GM12878 (cell line): ENCODE data around the gene LMNTD2. TPM values are rescaled to one million over a fixed set of nuclear protein-coding genes. Genes with fewer than 3 reads are reported as not detected.

Source experiments
- ATAC-seq: fragments of 200-7000 bp; cut with Tn5 transposase; 3 replicates; pipeline ENCODE4 v1.9.1; 2020; ENCODE audit warnings: mild to moderate bottlenecking, moderate library complexity
- BruUV-seq: library from RNA; stranded (reverse); fragments of 400-500 nt; replicated peaks from 2 replicates; lab custom pipeline; 2021; lab: Mats Ljungman, UMichigan
- CTCF ChIA-PET: fragments of 300-600 bp; sonication (Branson Sonifier 250); formaldehyde crosslinking; extraction: SDS; loops from one replicate; lab custom pipeline; 2021; ENCODE audit warnings: inconsistent platforms; lab: Yijun Ruan, JAX
- POLR2A ChIA-PET: fragments of 350-600 bp; formaldehyde crosslinking; extraction: SDS; loops from one replicate; lab custom pipeline; 2021; ENCODE audit warnings: inconsistent platforms; lab: Charles Lee
- RAD21 ChIA-PET: fragments of 300-600 bp; sonication (Branson Sonifier 250); formaldehyde crosslinking; loops from one replicate; lab custom pipeline; 2023; ENCODE audit warnings: antibody characterized with exemption; ENCODE audit not compliant: unreplicated experiment; lab: Charles Lee
- SMC1A ChIA-PET: fragments of 300-600 bp; sonication (Branson Sonifier 250); formaldehyde crosslinking; loops from one replicate; lab custom pipeline; 2023; ENCODE audit not compliant: unreplicated experiment, uncharacterized antibody; lab: Charles Lee
- DNase-seq: peaks from one replicate; pipeline ENCODE4 v3.0.0-alpha.2; 2011; ENCODE audit warnings: low read depth, low spot score
- FAIRE-seq: peaks from 3 replicates; lab custom pipeline; 2011; peaks lifted over from hg19 to GRCh38; lab: Jason Lieb, UNC
- H2AFZ ChIP-seq: 2 replicates; pipeline ENCODE4 v1.6.0; 2011; ENCODE audit warnings: low read depth, low read length, control low read depth; ENCODE audit not compliant: control insufficient read depth
- H3K27ac ChIP-seq: 2 replicates; pipeline ENCODE4 v1.5.1; 2011; ENCODE audit warnings: control low read depth; ENCODE audit not compliant: control insufficient read depth, insufficient read depth
- H3K27me3 ChIP-seq, 2 experiments: replicated peaks in 1 of 2; 2 replicates each; pipeline versions ENCODE4 v1.6.0 to v1.6.1; 2011; ENCODE audit warnings: low read length in 1 of 2; ENCODE audit not compliant: control insufficient read depth in 2 of 2, insufficient read depth in 2 of 2
- H3K36me3 ChIP-seq, 2 experiments: 2 replicates each; pipeline ENCODE4 v1.5.1; 2011; ENCODE audit warnings: low read length in 1 of 2; ENCODE audit not compliant: control insufficient read depth in 2 of 2, insufficient read depth in 2 of 2
- H3K4me1 ChIP-seq: 2 replicates; pipeline ENCODE4 v1.6.1; 2011; ENCODE audit warnings: mild to moderate bottlenecking, low read length, moderate library complexity, mixed read lengths; ENCODE audit not compliant: control insufficient read depth, insufficient read depth
- H3K4me2 ChIP-seq: 2 replicates; pipeline ENCODE4 v1.6.0; 2011; ENCODE audit warnings: control low read depth; ENCODE audit not compliant: control insufficient read depth, insufficient read depth
- H3K4me3 ChIP-seq: fragments of 200-600 bp; sonication (generic); 2 replicates; pipeline ENCODE4 v1.5.1; 2016
- H3K79me2 ChIP-seq: 2 replicates; pipeline ENCODE4 v1.6.0; 2011; ENCODE audit warnings: low read length; ENCODE audit not compliant: control insufficient read depth, insufficient read depth
- H3K9ac ChIP-seq: 2 replicates; pipeline ENCODE4 v1.8.0; 2011; ENCODE audit warnings: low read length, control low read depth, mixed read lengths; ENCODE audit not compliant: control insufficient read depth, insufficient read depth
- H3K9me3 ChIP-seq: replicated peaks from 3 replicates; pipeline ENCODE4 v1.5.1; 2011; ENCODE audit warnings: mild to moderate bottlenecking, low read length; ENCODE audit not compliant: control insufficient read depth, insufficient read depth
- H4K20me1 ChIP-seq: 2 replicates; pipeline ENCODE4 v1.6.0; 2011; ENCODE audit not compliant: control insufficient read depth, insufficient read depth
- CBFB ChIP-seq: IDR thresholded peaks from 2 replicates; pipeline ENCODE4 v1.6.1; 2016; ENCODE audit warnings: antibody characterized with exemption, low read depth
- MEF2B ChIP-seq: fragments of 450-650 bp; IDR thresholded peaks from 2 replicates; pipeline ENCODE4 v1.6.1; 2018; ENCODE audit warnings: mild to moderate bottlenecking, moderate library complexity; ENCODE audit not compliant: partially characterized antibody, poor library complexity, severe bottlenecking
- PKNOX1 ChIP-seq: fragments of 450-650 bp; IDR thresholded peaks from 2 replicates; pipeline ENCODE4 v1.6.1; 2016; ENCODE audit warnings: mild to moderate bottlenecking
- POLR2A ChIP-seq: IDR thresholded peaks from 2 replicates; pipeline ENCODE4 v1.6.1; 2011; ENCODE audit warnings: low read depth, mild to moderate bottlenecking, low read length
- POLR2AphosphoS5 ChIP-seq: IDR thresholded peaks from 2 replicates; pipeline ENCODE4 v1.6.1; 2011; ENCODE audit warnings: mild to moderate bottlenecking, low read length, inconsistent platforms
- SUPT20H ChIP-seq: IDR thresholded peaks from 2 replicates; pipeline ENCODE4 v1.6.1; 2011; ENCODE audit warnings: low read depth, mild to moderate bottlenecking, low read length, moderate library complexity, borderline replicate concordance; ENCODE audit not compliant: control insufficient read depth
- SUZ12 ChIP-seq: fragments of 200-600 bp; sonication (generic); IDR thresholded peaks from one replicate; pipeline ENCODE4 v1.6.1; 2018; ENCODE audit warnings: antibody characterized with exemption, mild to moderate bottlenecking; ENCODE audit not compliant: unreplicated experiment
- ZSCAN29 ChIP-seq: fragments of 450-650 bp; IDR thresholded peaks from 2 replicates; pipeline ENCODE4 v1.6.1; 2017; ENCODE audit warnings: mild to moderate bottlenecking, moderate library complexity
- WGBS: methylation state at CpG from one replicate; pipeline ENCODE4 v1.1.6; 2016; ENCODE audit warnings: low lambda C conversion rate; ENCODE audit not compliant: insufficient replicate concordance, insufficient coverage; ENCODE audit errors: missing lambda C conversion rate; 5-methylcytosine and 5-hydroxymethylcytosine counted together
- in situ Hi-C: fragments of 300-500 bp; cut with MboI; formaldehyde crosslinking; loops from 9 replicates; pipeline ENCODE4 v1.14.3; 2018; ENCODE audit warnings: mixed read lengths
- intact Hi-C: fragments of 100-400 bp; cut with micrococcal nuclease; formaldehyde crosslinking; loops from one replicate; pipeline ENCODE4 v1.14.2; 2022; ENCODE audit not compliant: unreplicated experiment
- polyA plus RNA-seq, 11 experiments: library from polyadenylated mRNA; depleted of rRNA in 4 of 11; unstranded in 6 of 11; stranded (reverse) in 5 of 11; fragments of >200 nt; fragmentation: Nextera tagmentation in 4 of 11; fragmentation: Illumina TruSeq in 1 of 11; extraction: Ambion mirVana in 4 of 11; extraction: Trizol in 1 of 11; gene quantifications; 1 replicate in 1 of 11; 2 replicates in 10 of 11; pipeline versions ENCODE4 v1.2.1 to v1.2.3, GENCODE V29; 2011 to 2016; ENCODE audit warnings: inconsistent platforms in 2 of 11, missing spikeins in 2 of 11, low read depth in 1 of 11
- total RNA-seq, 4 experiments: library from RNA; depleted of rRNA in 3 of 4; stranded (reverse); fragments of >200 nt in 3 of 4; fragmentation: Illumina TruSeq in 1 of 4; extraction: Trizol in 1 of 4; gene quantifications; 2 replicates each; pipeline versions ENCODE4 v1.2.1 to v1.2.3, GENCODE V29; 2013 to 2021

Gene LMNTD2
- total and polyA plus RNA-seq, 10 of the 15 experiments (the other 5 are each of a cell fraction or from before 2014, with no cell fraction given) = 0.22 to 4.1 (median 1.3) TPM; not detected in 2

DNA sequence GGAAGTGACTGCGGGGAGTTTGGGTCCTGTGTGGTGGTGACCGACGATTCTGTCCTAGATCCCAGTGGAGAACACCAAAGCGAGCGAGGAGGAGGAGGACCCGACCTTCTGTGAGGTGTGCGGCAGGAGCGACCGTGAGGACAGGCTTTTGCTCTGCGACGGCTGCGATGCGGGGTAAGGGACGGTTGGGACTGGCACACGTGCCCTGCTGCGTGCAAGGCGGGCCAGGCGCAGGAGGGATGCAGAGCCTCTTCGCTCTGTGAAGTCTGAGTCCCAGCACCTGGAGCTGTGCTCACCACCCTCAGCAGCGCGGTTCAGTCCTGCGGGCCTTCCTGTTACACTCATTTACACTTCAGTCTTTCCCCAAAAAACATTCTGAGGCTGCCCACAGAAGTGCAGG, 32.0 kb upstream of the LMNTD2 start:
- Histone ChIP-seq H3K36me3 (peaks cover 30 to 46% of the 10 kb centered on the region in 2 experiments), H3K4me3 (no peak overlapping the region), H3K27me3 (no peaks in the 10 kb centered on the region), H2AFZ (no peak overlapping the region), H4K20me1 (no peaks in the 10 kb centered on the region), H3K9ac (no peak overlapping the region), H3K79me2 (no peaks in the 10 kb centered on the region), H3K27ac (no peak overlapping the region), H3K4me2 (no peak overlapping the region), H3K4me1 (no peaks in the 10 kb centered on the region), H3K9me3 (no peaks in the 10 kb centered on the region)
- DNase-seq (no peak), ATAC-seq (no peak), FAIRE-seq (no peak)
- ChIA-PET POLR2A (no interaction called here), SMC1A (no interaction called here), CTCF (no interaction called here), RAD21 (no interaction called here)
- in situ Hi-C loops (no loop called here), intact Hi-C loops (no loop called here)
- TF ChIP-seq POLR2A (peak; percentile 41; the same call in 1 of the 2 replicates), CBFB (no peak), SUZ12 (no peak)
- over 99% methylated on average over 22 of the region's 22 CpGs for WGBS
- no TSS peak for BruUV-seq

GRCh38 chr11:590997-591396, 30.5 kb upstream of the LMNTD2 start:
- Histone ChIP-seq H3K27me3 (no peaks in the 10 kb centered on the region), H3K4me2 (no peak overlapping the region), H4K20me1 (no peaks in the 10 kb centered on the region), H3K9ac (no peak overlapping the region), H3K79me2 (no peaks in the 10 kb centered on the region), H2AFZ (no peak overlapping the region), H3K9me3 (no peaks in the 10 kb centered on the region), H3K4me3 (no peak overlapping the region), H3K27ac (no peak overlapping the region), H3K36me3 (peaks cover 35 to 47% of the 10 kb centered on the region in 2 experiments), H3K4me1 (no peaks in the 10 kb centered on the region)
- FAIRE-seq (no peak), DNase-seq (no peak), ATAC-seq (no peak)
- ChIA-PET CTCF (no interaction called here), RAD21 (no interaction called here), SMC1A (no interaction called here), POLR2A (no interaction called here)
- intact Hi-C loops = no loop called here
- no TSS peak for BruUV-seq
- in situ Hi-C loops = no loop called here
- TF ChIP-seq ZSCAN29 (no peak), MEF2B (no peak), POLR2AphosphoS5 (no peak), SUPT20H (no peak), PKNOX1 (no peak)
- 90% methylated on average over 11 of the region's 11 CpGs for WGBS
